ENCODE results near the gene CFAP77.

CFAP77 gene

GRCh38 chr9:132412089-132412488 is 2.1 kb downstream of the CFAP77 start:
- H3K9me3 ChIP-seq (ENCODE audit: control insufficient read depth, low read length), result no peaks in the 10 kb centered on the region
- H3K4me1 ChIP-seq (ENCODE audit: control insufficient read depth, insufficient read depth, low read depth, low read length), result peaks cover 16% of the 10 kb centered on the region
- no peak overlapping the region for H4K8ac ChIP-seq (ENCODE audit: low read length)
- H2BK15ac ChIP-seq (ENCODE audit: low read depth, poor library complexity, severe bottlenecking), result no peak overlapping the region
- no peaks in the 10 kb centered on the region for H3K79me1 ChIP-seq (replicated peaks; ENCODE audit: low read length, poor library complexity, severe bottlenecking)
- H3K14ac ChIP-seq (ENCODE audit: low read length in 2 of 2), result no peak overlapping the region
- DNase-seq, result peak; percentile 35
- H2BK120ac ChIP-seq (ENCODE audit: low read depth, low read length), result no peak overlapping the region
- H2AK5ac ChIP-seq (ENCODE audit: low read length, severe bottlenecking), result no peak overlapping the region
- 8% methylated on average over 5 of the region's 8 CpGs for WGBS
- H2AFZ ChIP-seq (ENCODE audit: low read depth, low read length), result no peak overlapping the region
- H2BK5ac ChIP-seq (ENCODE audit: low read depth, low read length, poor library complexity, severe bottlenecking), result no peak overlapping the region
- H3K36me3 ChIP-seq (ENCODE audit: control insufficient read depth in 1 of 2, insufficient read depth in 2 of 2, low read depth in 1 of 2, low read length in 2 of 2), result no peaks in the 10 kb centered on the region
- H3K18ac ChIP-seq (ENCODE audit: low read depth in 1 of 2, low read length in 2 of 2), result no peak overlapping the region
- peaks cover 62 to 68% of the 10 kb centered on the region in 2 experiments for H3K27me3 ChIP-seq (ENCODE audit: control insufficient read depth in 1 of 2, insufficient read depth in 1 of 2, low read length in 2 of 2)
- H3K4me2 ChIP-seq (ENCODE audit: low read length, poor library complexity, severe bottlenecking), result no peak overlapping the region
- H3K23ac ChIP-seq (ENCODE audit: low read length in 2 of 2), result no peak overlapping the region
- no peak overlapping the region for H3K4ac ChIP-seq (ENCODE audit: low read depth in 1 of 2, low read length in 2 of 2)
- no peak overlapping the region for H2BK12ac ChIP-seq (ENCODE audit: low read length in 2 of 2)
- no peak overlapping the region for H4K91ac ChIP-seq (ENCODE audit: low read length)
- H3K9ac ChIP-seq (ENCODE audit: low read length), result no peak overlapping the region
- no peak overlapping the region for H3K4me3 ChIP-seq (ENCODE audit: insufficient read depth in 1 of 2, low read depth in 1 of 2, low read length in 2 of 2)
- H3K27ac ChIP-seq (ENCODE audit: low read length, poor library complexity, severe bottlenecking), result no peak overlapping the region

DNA sequence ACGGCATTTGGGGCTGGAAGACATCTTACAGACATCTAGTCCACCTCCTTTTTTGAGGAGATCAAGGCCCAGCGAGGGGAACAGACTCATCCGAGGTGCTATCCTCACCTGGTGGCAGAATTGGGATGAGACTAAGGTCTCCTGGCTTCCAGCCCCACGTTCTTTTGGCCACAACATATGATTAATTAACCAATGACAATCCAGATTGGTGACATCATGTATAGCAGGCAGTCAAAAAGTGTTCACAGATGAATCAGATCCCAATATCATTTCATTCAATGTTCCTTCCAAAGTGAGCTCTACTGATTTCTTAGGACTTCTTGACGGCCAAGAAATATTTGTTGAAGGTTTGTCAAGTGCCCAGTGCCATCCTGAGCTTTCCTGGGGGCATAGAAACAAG is 3.9 kb downstream of the CFAP77 start:
- H3K4ac ChIP-seq (ENCODE audit: low read depth in 1 of 2, low read length in 2 of 2), result no peak overlapping the region
- H3K36me3 ChIP-seq (ENCODE audit: control insufficient read depth in 1 of 2, insufficient read depth in 2 of 2, low read depth in 1 of 2, low read length in 2 of 2), result no peaks in the 10 kb centered on the region
- DNase-seq, result no peak
- H3K4me2 ChIP-seq (ENCODE audit: low read length, poor library complexity, severe bottlenecking), result no peak overlapping the region
- WGBS, result 72% methylated on average over 5 of the region's 5 CpGs
- H3K4me3 ChIP-seq (ENCODE audit: insufficient read depth in 1 of 2, low read depth in 1 of 2, low read length in 2 of 2), result no peak overlapping the region
- no peak overlapping the region for H4K91ac ChIP-seq (ENCODE audit: low read length)
- no peak overlapping the region for H3K9ac ChIP-seq (ENCODE audit: low read length)
- no peak overlapping the region for H2AK5ac ChIP-seq (ENCODE audit: low read length, severe bottlenecking)
- H3K79me1 ChIP-seq (replicated peaks; ENCODE audit: low read length, poor library complexity, severe bottlenecking), result no peaks in the 10 kb centered on the region
- no peak overlapping the region for H2BK15ac ChIP-seq (ENCODE audit: low read depth, poor library complexity, severe bottlenecking)
- H3K9me3 ChIP-seq (ENCODE audit: control insufficient read depth, low read length), result no peaks in the 10 kb centered on the region
- H2BK5ac ChIP-seq (ENCODE audit: low read depth, low read length, poor library complexity, severe bottlenecking), result no peak overlapping the region
- no peak overlapping the region for H3K14ac ChIP-seq (ENCODE audit: low read length in 2 of 2)
- H3K18ac ChIP-seq (ENCODE audit: low read depth in 1 of 2, low read length in 2 of 2), result no peak overlapping the region
- H4K8ac ChIP-seq (ENCODE audit: low read length), result no peak overlapping the region
- H2BK120ac ChIP-seq (ENCODE audit: low read depth, low read length), result no peak overlapping the region
- peaks cover 14% of the 10 kb centered on the region for H3K4me1 ChIP-seq (ENCODE audit: control insufficient read depth, insufficient read depth, low read depth, low read length)
- H3K27me3 ChIP-seq (ENCODE audit: control insufficient read depth in 1 of 2, insufficient read depth in 1 of 2, low read length in 2 of 2), result peaks cover 77 to 87% of the 10 kb centered on the region in 2 experiments
- H2BK12ac ChIP-seq (ENCODE audit: low read length in 2 of 2), result no peak overlapping the region
- H3K23ac ChIP-seq (ENCODE audit: low read length in 2 of 2), result no peak overlapping the region
- no peak overlapping the region for H3K27ac ChIP-seq (ENCODE audit: low read length, poor library complexity, severe bottlenecking)
- H2AFZ ChIP-seq (ENCODE audit: low read depth, low read length), result no peak overlapping the region

GRCh38 chr9:132414731-132415130 is 4.7 kb downstream of the CFAP77 start:
- Histone ChIP-seq H3K27me3 (ENCODE audit: control insufficient read depth in 1 of 2, insufficient read depth in 1 of 2, low read length in 2 of 2) (peaks cover 70 to 88% of the 10 kb centered on the region in 2 experiments), H2BK5ac (ENCODE audit: low read depth, low read length, poor library complexity, severe bottlenecking) (no peak overlapping the region), H2AFZ (ENCODE audit: low read depth, low read length) (no peak overlapping the region), H2BK15ac (ENCODE audit: low read depth, poor library complexity, severe bottlenecking) (no peak overlapping the region), H4K91ac (ENCODE audit: low read length) (no peak overlapping the region), H3K27ac (ENCODE audit: low read length, poor library complexity, severe bottlenecking) (no peak overlapping the region), H2BK120ac (ENCODE audit: low read depth, low read length) (no peak overlapping the region), H3K18ac (ENCODE audit: low read depth in 1 of 2, low read length in 2 of 2) (no peak overlapping the region), H2AK5ac (ENCODE audit: low read length, severe bottlenecking) (no peak overlapping the region), H2BK12ac (ENCODE audit: low read length in 2 of 2) (no peak overlapping the region), H3K4me2 (ENCODE audit: low read length, poor library complexity, severe bottlenecking) (no peak overlapping the region), H3K9me3 (ENCODE audit: control insufficient read depth, low read length) (no peaks in the 10 kb centered on the region), H3K23ac (ENCODE audit: low read length in 2 of 2) (no peak overlapping the region), H4K8ac (ENCODE audit: low read length) (no peak overlapping the region), H3K14ac (ENCODE audit: low read length in 2 of 2) (no peak overlapping the region), H3K36me3 (ENCODE audit: control insufficient read depth in 1 of 2, insufficient read depth in 2 of 2, low read depth in 1 of 2, low read length in 2 of 2) (no peaks in the 10 kb centered on the region), H3K79me1 (replicated peaks; ENCODE audit: low read length, poor library complexity, severe bottlenecking) (no peaks in the 10 kb centered on the region), H3K4me1 (ENCODE audit: control insufficient read depth, insufficient read depth, low read depth, low read length) (peaks cover 12% of the 10 kb centered on the region), H3K9ac (ENCODE audit: low read length) (no peak overlapping the region), H3K4ac (ENCODE audit: low read depth in 1 of 2, low read length in 2 of 2) (no peak overlapping the region), H3K4me3 (ENCODE audit: insufficient read depth in 1 of 2, low read depth in 1 of 2, low read length in 2 of 2) (no peak overlapping the region)
- WGBS, result 71% methylated on average over 6 of the region's 7 CpGs
- no peak for DNase-seq

- Histone ChIP-seq H2BK5ac (ENCODE audit: low read depth, low read length, poor library complexity, severe bottlenecking) (no peak overlapping the region), H2AK5ac (ENCODE audit: low read length, severe bottlenecking) (no peak overlapping the region), H3K23ac (ENCODE audit: low read length in 2 of 2) (no peak overlapping the region), H2BK15ac (ENCODE audit: low read depth, poor library complexity, severe bottlenecking) (no peak overlapping the region), H3K4me3 (ENCODE audit: insufficient read depth in 1 of 2, low read depth in 1 of 2, low read length in 2 of 2) (no peak overlapping the region), H3K4ac (ENCODE audit: low read depth in 1 of 2, low read length in 2 of 2) (no peak overlapping the region), H3K9me3 (ENCODE audit: control insufficient read depth, low read length) (no peaks in the 10 kb centered on the region), H3K9ac (ENCODE audit: low read length) (no peak overlapping the region), H3K79me1 (replicated peaks; ENCODE audit: low read length, poor library complexity, severe bottlenecking) (no peaks in the 10 kb centered on the region), H4K91ac (ENCODE audit: low read length) (no peak overlapping the region), H3K14ac (ENCODE audit: low read length in 2 of 2) (no peak overlapping the region), H4K8ac (ENCODE audit: low read length) (no peak overlapping the region), H3K27ac (ENCODE audit: low read length, poor library complexity, severe bottlenecking) (no peak overlapping the region), H3K18ac (ENCODE audit: low read depth in 1 of 2, low read length in 2 of 2) (no peak overlapping the region), H2AFZ (ENCODE audit: low read depth, low read length) (no peak overlapping the region), H2BK12ac (ENCODE audit: low read length in 2 of 2) (no peak overlapping the region), H3K36me3 (ENCODE audit: control insufficient read depth in 1 of 2, insufficient read depth in 2 of 2, low read depth in 1 of 2, low read length in 2 of 2) (no peaks in the 10 kb centered on the region), H2BK120ac (ENCODE audit: low read depth, low read length) (no peak overlapping the region), H3K4me1 (ENCODE audit: control insufficient read depth, insufficient read depth, low read depth, low read length) (peaks cover 9% of the 10 kb centered on the region), H3K4me2 (ENCODE audit: low read length, poor library complexity, severe bottlenecking) (no peak overlapping the region), H3K27me3 (ENCODE audit: control insufficient read depth in 1 of 2, insufficient read depth in 1 of 2, low read length in 2 of 2) (peaks cover 70 to 85% of the 10 kb centered on the region in 2 experiments)
- DNase-seq, result no peak
- WGBS, result 47% methylated on average over 12 of the region's 12 CpGs
Observed at GRCh38 chr9:132415181-132415580, 5.2 kb downstream of the CFAP77 start.
